Measurements from ENCODE around the gene ZNF513.

DNA sequence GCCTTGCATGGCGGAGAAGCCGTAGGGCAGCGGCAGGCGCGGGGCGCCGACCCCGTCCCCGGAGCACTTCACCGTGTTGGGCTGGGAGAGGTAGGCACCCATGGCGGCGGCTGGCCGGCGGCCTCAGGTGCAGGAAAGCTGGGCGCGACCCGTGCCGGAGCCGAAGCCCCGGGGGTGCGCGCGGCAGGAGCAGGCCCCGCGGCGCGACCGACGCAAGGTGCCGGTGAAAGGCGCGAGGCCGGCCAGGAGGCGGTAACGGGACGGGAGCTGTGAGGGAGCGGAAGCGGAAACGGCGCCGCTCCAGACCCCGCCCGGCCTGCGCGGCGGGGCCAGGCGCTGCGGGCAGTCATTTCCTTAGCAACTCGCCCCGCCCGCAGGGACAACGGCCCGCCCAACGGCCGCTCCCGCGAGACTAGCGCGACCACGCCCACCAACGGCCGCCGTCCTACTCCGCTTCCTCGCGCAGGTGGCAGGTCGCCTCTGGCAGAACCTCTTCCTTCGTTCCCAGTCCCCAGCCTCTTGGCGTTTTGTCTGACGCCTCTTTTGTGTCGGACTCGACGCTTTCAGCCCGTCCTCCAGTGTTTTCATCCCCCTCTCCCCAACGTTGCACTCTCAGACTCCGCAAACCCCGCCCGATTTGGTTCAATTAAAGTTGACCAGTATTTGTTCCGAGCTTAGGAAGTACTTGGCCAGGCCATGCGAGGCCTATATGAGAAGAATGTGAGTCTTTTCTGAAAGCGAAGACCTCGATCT, 29.0 kb upstream of the ZNF513 start, which contains the start of gene PPM1G:
- peak; percentile 88 for TF ChIP-seq POLR2A (IDR thresholded peaks at IDR 0.05; ENCODE audit: low read depth, low read length)
- TF ChIP-seq POLR2AphosphoS5 (IDR thresholded peaks at IDR 0.05; ENCODE audit: low read depth, low read length): peak; percentile 82
- peak; percentile 93 for TF ChIP-seq TAF1 (IDR thresholded peaks at IDR 0.05; ENCODE audit: low read depth, low read length)
- no peak for TF ChIP-seq POU2F2 (IDR thresholded peaks at IDR 0.05; ENCODE audit: low read depth, low read length)
